Measurements from ENCODE around the gene FECH.

GRCh38 chr18:57629422-57629821 is 42.9 kb upstream of the FECH start:
- TF ChIP-seq CTCF (IDR thresholded peaks at IDR 0.05 in 4 of 5, conservative IDR thresholded peaks at IDR 0.05 in 1 of 5), result no peak
- no peak for TF ChIP-seq POLR2A (IDR thresholded peaks at IDR 0.05)

Data from gastrocnemius medialis (tissue), 4 donors.